NB4 (cell line): ENCODE measurements around the gene PIK3R1.

Source experiments
- CTCF ChIP-seq: IDR thresholded peaks from one replicate; pipeline ENCODE4 v1.5.1; 2012; ENCODE audit warnings: low read depth, low read length
- MYC ChIP-seq: IDR thresholded peaks from 2 replicates; pipeline ENCODE4 v1.6.1; 2011; ENCODE audit warnings: low read depth, low read length
- POLR2A ChIP-seq: IDR thresholded peaks from 2 replicates; pipeline ENCODE4 v1.6.1; 2011; ENCODE audit warnings: mild to moderate bottlenecking; ENCODE audit not compliant: insufficient read length; ENCODE audit errors: extremely low read depth

GRCh38 chr5:68277431-68277830 is 61.9 kb downstream of the PIK3R1 start:
- TF ChIP-seq CTCF (no peak), MYC (no peak), POLR2A (no peak)
